ENCODE results near the gene PHF2. TPM values are rescaled to one million over a fixed set of nuclear protein-coding genes. Genes with fewer than 3 reads are reported as not detected.

Gene PHF2
- 4.4 and 6.5 TPM in 2 replicates for total RNA-seq (2014; rRNA removed; shearing (Covaris generic))

DNA sequence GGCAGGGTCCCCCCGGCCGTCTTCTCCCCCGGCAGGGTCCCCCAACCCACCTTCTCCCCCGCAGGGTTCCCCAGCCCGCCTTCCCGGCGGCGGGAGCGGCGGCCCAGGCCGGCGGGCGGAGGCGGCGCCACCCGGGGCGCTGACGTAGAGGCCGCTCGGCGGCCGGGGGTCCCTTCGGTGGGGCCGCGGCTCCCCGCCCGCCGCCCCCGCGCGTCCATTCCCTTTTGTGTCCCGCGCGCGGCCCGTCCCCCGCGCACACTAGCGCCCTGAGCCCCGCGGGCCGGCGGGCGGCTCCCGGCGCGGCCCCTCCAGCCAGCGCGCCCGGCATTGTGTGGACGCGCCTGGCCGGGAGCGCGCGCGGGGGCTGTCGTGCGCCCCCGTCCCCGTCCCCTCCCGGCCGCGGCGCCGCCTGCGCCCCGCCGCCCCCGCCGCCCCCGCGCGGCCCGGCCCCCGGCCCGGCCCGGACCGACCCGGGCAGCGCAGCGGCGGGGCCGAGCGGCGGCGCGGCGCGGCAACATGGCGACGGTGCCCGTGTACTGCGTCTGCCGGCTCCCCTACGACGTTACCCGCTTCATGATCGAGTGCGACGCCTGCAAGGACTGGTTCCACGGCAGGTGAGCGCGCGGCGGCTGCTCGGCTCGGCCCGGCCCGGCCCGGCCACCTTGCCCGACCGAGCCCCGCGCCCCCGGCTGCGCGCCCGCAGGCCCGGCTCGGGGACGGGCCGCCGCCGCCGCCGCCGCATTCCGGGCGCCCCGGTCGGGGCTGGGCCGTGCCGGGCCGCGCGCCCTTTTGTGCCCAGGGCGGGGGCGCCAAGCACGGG, at the start of gene PHF2:
TSS of gene PHF2 (plus strand) at position 327 of the 820 bp plus-strand sequence. CDS start at position 517, 190 bp downstream.
- no peak for DNase-seq (ENCODE audit: low read depth)

GRCh38 chr9:93531374-93531773, 45.0 kb upstream of the PHF2 start:
- peak; percentile 4 for DNase-seq (ENCODE audit: low read depth)

DNA sequence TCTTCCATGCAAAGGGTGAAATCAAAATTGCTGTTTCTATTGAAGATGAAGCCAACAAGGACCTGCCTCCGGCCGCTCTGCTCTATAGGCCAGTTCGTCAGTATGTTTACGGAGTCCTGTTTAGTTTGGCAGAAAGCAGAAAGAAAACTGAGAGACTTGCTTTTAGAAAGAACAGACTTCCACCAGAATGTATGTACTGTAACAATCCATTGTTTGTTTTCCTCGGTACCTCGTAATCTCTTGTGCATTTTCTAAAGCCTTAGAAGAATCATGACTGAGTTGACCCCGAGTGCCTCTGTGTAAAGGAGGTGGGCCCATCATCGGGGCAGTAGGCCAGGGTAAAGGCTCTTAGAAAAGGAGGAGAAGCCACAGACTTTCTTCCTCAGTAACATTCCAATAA, 44.2 kb upstream of the PHF2 start:
- DNase-seq (ENCODE audit: low read depth), result no peak

DNA sequence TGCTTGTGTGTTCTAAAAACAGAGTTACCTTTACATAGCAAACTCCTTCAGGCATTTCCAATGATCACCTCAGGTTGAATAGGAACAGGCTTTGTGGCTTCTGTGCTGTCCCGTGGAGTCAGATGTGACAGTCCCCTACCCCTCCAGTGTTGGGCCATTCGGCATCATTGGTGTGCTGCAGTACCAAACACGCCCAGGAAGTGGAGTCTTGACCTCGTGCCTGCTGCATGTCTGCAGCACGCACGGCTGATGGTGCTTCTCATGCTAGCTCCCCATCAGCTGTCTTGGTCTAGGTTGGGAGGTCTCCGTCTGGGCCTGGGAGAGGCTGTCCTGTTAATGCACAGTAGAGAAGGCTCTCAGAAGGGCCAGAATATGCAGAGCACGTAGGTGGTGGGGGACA, 42.5 kb upstream of the PHF2 start:
- no peak for DNase-seq (ENCODE audit: low read depth)

- no peak for DNase-seq (ENCODE audit: low read depth)
These were observed 40.2 kb upstream of the PHF2 start for GRCh38 chr9:93536167-93536566.

DNA sequence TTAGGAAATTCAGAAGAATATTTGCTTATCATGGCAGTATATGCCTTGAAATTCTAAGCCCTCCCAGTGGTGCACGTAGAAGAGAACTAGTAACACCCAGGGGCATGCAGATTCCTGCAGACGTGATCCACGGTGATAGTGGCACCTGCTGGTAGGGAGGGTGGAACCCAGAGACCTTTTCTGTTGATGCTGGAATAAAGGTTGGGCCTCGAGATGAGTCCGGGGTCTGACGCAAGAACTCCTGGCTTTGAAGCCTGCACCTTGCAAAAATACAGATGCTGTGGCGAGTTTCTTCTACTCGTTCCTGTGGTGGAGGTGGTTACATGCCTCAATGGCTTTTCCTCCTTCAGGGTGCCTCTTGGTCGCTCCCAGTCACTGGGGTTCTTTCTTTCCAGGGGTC, 39.5 kb upstream of the PHF2 start:
- no peak for DNase-seq (ENCODE audit: low read depth)

- no peak for DNase-seq (ENCODE audit: low read depth)
These were observed 36.1 kb upstream of the PHF2 start for GRCh38 chr9:93540305-93540704.

- DNase-seq (ENCODE audit: low read depth), result no peak
These were observed 35.4 kb upstream of the PHF2 start for GRCh38 chr9:93541005-93541404.

- DNase-seq (ENCODE audit: low read depth), result no peak
These were observed 34.6 kb upstream of the PHF2 start for GRCh38 chr9:93541581-93542349.

GRCh38 chr9:93543117-93543516, 33.3 kb upstream of the PHF2 start:
- DNase-seq (ENCODE audit: low read depth), result no peak

DNA sequence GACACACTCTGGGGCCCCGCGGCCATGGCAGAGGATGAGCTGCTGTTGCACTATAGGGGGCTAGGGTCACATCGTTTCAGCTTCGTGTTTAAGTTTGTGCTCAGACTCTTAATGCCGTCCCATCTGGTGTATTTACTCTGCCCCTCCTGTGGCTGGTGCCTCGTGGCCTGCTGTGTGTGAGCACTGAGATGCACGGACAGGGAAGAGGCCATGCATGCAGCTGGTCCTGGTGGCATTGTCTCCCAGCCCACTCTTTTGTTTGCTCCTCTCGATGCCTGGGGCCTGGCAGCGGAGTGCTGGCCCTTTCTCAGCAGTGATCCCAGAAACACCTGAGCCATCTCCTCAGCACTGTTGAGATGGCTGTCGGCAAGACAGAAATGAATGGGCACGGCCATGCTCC, 30.0 kb upstream of the PHF2 start:
- DNase-seq (ENCODE audit: low read depth), result no peak

DNA sequence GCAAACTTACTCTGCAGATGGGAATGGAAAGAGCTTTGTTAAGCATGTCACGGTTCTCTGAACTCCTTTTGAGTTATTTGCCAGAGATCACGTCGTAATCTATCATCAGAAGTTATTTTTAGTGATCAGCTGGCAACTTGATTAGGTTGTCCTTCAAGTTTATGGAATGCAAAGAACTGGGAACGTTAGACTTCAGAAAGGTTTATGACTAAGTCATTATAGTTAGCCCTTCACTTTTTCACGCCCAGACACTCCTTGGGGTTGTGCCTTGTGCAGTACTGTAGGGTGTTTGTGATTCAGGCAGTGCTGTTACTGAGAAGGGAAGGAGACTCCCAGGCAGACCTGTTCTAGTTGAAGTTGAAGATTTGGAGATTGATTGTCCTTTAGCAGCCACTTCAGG, 26.8 kb upstream of the PHF2 start:
- DNase-seq (ENCODE audit: low read depth), result no peak

DNA sequence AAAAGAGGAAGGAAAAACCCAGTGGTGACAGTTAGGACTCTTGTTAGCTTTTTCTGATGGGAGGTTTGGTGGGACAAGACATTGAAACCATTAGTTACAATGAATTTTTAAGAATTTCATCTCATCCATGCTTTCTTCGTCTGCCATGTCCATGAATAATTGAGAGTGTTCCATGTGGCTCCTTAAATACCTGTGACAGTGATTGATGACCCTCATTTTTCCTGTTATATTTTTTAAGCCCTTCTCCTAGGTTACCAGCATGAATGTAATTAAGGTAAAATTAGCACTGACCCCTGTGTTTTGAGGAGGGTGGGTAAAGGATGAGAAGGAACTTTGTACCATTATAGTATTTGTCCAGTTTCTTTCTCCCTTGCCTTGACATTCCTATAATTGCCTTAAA, 23.5 kb upstream of the PHF2 start:
- no peak for DNase-seq (ENCODE audit: low read depth)

- no peak for DNase-seq (ENCODE audit: low read depth)
These were observed 21.0 kb upstream of the PHF2 start for GRCh38 chr9:93555370-93555769.

- DNase-seq (ENCODE audit: low read depth), result no peak
These were observed 18.8 kb upstream of the PHF2 start for GRCh38 chr9:93557366-93558137.

- no peak for DNase-seq (ENCODE audit: low read depth)
These were observed 17.9 kb upstream of the PHF2 start for GRCh38 chr9:93558503-93558902.

- DNase-seq (ENCODE audit: low read depth), result no peak
These were observed 15.4 kb upstream of the PHF2 start for GRCh38 chr9:93560991-93561390.

DNA sequence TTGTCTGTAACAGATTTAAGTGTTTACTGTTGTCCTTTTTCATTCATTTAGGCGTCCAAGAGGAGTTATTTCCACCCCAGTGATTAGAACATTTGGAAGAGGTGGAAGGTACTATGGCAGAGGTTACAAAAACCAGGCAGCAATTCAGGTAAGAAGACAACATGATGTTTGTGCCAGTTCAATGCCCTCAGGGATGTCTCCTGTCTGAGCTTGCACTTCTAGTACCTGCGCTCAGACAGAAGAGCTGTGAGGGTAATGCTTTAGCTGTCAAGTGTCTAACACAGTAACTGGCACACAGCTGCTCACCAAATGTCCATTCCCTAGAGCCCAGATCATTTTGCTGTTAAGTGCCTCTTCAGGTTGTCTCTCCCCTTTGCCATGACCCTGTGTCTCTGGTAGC, 14.2 kb upstream of the PHF2 start:
- DNase-seq (ENCODE audit: low read depth), result no peak

DNA sequence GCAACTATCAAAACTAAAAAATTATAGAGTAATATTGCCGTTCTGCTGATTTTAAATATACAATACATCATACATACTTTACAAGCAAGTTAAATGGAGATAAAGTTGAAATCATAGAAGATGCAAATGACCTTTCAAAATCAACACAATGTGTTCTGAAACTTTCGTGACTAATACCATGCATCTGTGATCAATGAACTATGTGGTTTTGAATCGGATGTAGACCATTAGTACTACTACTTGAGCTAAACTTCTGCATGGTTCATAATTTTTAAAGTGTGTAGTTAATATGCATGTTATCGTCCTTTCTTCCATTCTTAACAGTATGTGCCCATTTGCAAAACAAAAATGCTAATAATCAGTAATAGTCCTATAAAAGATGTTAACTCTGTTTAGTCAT, 11.3 kb upstream of the PHF2 start:
- DNase-seq (ENCODE audit: low read depth), result no peak

- peak; percentile 74 for DNase-seq (ENCODE audit: low read depth)
These were observed 9.7 kb upstream of the PHF2 start for GRCh38 chr9:93566408-93567270.

DNA sequence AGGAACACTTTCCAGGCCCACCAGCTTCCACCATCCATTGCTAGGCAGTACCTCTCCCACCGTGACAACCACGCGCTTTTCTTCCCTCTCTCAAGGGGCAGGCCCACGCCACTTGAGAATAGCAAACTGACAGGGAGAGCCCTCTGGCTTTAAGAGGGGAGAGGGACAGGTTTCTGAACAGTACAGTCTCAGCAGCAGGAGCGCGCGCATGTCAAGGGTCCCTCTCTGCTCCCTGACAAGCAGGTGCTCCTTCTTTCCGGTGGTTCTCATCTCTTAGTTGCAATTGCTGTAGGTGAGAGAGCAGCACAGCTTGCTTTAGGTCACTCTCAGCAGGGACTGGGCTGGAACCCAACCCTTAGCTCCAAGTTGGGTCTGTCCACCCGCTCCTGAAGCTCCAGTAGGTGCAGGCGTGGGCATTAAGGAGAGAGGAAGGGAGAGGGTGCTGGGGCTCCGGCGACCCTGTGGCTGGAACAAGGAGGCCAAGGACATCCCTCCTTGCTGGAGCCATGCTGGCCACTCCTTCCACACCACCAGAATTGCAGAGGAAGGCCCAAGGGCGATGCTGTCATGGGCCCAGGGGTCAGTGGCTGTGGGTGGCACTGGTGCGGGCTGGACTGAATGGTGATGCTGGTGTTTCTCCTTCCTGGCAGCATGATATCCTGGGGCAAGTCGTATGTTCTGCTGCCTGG, 9.0 kb upstream of the PHF2 start:
- DNase-seq (ENCODE audit: low read depth), result no peak
